T-cell (primary cell): ENCODE measurements around the gene MZT2B. TPM values are rescaled to one million over a fixed set of nuclear protein-coding genes. Genes with fewer than 3 reads are reported as not detected.
"Not testable (repeated sequence)": the region's sequence is repeated elsewhere in the genome, so short reads cannot be mapped to it uniquely, and the experiment has no call there.

Experiments
- ATAC-seq, 4 experiments: fragments of 200-7000 bp in 3 of 4; fragments of 150-1000 bp in 1 of 4; cut with Tn5 transposase; replicated peaks in 1 of 4; 1 replicate in 3 of 4; 2 replicates in 1 of 4; pipeline ENCODE4 v1.10.0; 2021; ENCODE audit warnings: moderate library complexity in 3 of 4, mild to moderate bottlenecking in 2 of 4, moderate number of reproducible peaks in 1 of 4
- CTCF ChIA-PET, 2 donors: fragments of 300-600 bp; sonication (Branson Sonifier 250); formaldehyde crosslinking; loops; one replicate each; lab custom pipeline; 2022; ENCODE audit warnings: antibody characterized with exemption in 2 of 2; lab: Charles Lee
- POLR2A ChIA-PET, 2 donors: fragments of 300-600 bp; sonication (Branson Sonifier 250); formaldehyde crosslinking; loops; one replicate each; lab custom pipeline; 2022; ENCODE audit warnings: antibody characterized with exemption in 2 of 2; lab: Charles Lee
- DNase-seq, 35 experiments: peaks; one replicate each; pipeline versions ENCODE4 v3.0.0 to v3.0.0-alpha.2; 2013 to 2023
- H3K27ac ChIP-seq: one replicate; pipeline ENCODE4 v1.5.1; 2013; ENCODE audit warnings: low read length
- H3K27me3 ChIP-seq, 2 experiments: replicated peaks in 1 of 2; 1 replicate in 1 of 2; 2 replicates in 1 of 2; pipeline versions ENCODE4 v1.6.1 to v1.7.0; 2013; ENCODE audit warnings: low read length in 1 of 2, mixed read lengths in 1 of 2; ENCODE audit not compliant: control insufficient read depth in 2 of 2, insufficient read depth in 2 of 2; ENCODE audit errors: extremely low read depth in 1 of 2
- H3K36me3 ChIP-seq, 2 donors: 1 replicate in 1 of 2; 2 replicates in 1 of 2; pipeline versions ENCODE4 v1.6.1 to v1.7.0; 2013; ENCODE audit warnings: low read length in 1 of 2; ENCODE audit not compliant: control insufficient read depth in 2 of 2, insufficient read depth in 1 of 2; ENCODE audit errors: extremely low read depth in 1 of 2
- H3K4me1 ChIP-seq, 2 experiments: 1 replicate in 1 of 2; 2 replicates in 1 of 2; pipeline versions ENCODE4 v1.6.1 to v1.7.0; 2013; ENCODE audit warnings: low read length in 2 of 2, mixed read lengths in 1 of 2; ENCODE audit not compliant: insufficient read depth in 2 of 2, control insufficient read depth in 1 of 2; ENCODE audit errors: extremely low read depth in 1 of 2
- H3K4me3 ChIP-seq, 2 donors: 1 replicate in 1 of 2; 2 replicates in 1 of 2; pipeline versions ENCODE4 v1.5.1 to v1.7.0; 2013; ENCODE audit warnings: mild to moderate bottlenecking in 2 of 2, low read length in 1 of 2, moderate library complexity in 1 of 2; ENCODE audit not compliant: control insufficient read depth in 1 of 2; ENCODE audit errors: extremely low read depth in 1 of 2
- H3K9me3 ChIP-seq: 2 replicates; pipeline ENCODE4 v1.7.0; 2013
- H3K27ac Mint-ChIP-seq, 2 donors: one replicate each; pipeline ENCODE4 v1.8.0; 2020 to 2021; ENCODE audit warnings: mild to moderate bottlenecking in 2 of 2, mixed read lengths in 2 of 2
- H3K27me3 Mint-ChIP-seq, 2 donors: one replicate each; pipeline ENCODE4 v1.8.0; 2021 to 2022; ENCODE audit warnings: mixed read lengths in 2 of 2
- H3K36me3 Mint-ChIP-seq: one replicate; pipeline ENCODE4 v1.8.0; 2021; ENCODE audit warnings: mixed read lengths
- H3K4me1 Mint-ChIP-seq, 3 donors: one replicate each; pipeline ENCODE4 v1.8.0; 2020 to 2022; ENCODE audit warnings: mixed read lengths in 3 of 3, mild to moderate bottlenecking in 1 of 3
- H3K4me3 Mint-ChIP-seq, 3 donors: one replicate each; pipeline ENCODE4 v1.8.0; 2020 to 2022; ENCODE audit warnings: mild to moderate bottlenecking in 3 of 3, mixed read lengths in 3 of 3, moderate library complexity in 3 of 3
- H3K9me3 Mint-ChIP-seq, 3 donors: one replicate each; pipeline ENCODE4 v1.8.0; 2020 to 2022; ENCODE audit warnings: mixed read lengths in 3 of 3
- WGBS: methylation state at CpG from one replicate; pipeline ENCODE4 v1.1.5; 2013; ENCODE audit warnings: missing lambda C conversion rate; ENCODE audit not compliant: insufficient coverage; 5-methylcytosine and 5-hydroxymethylcytosine counted together
- total RNA-seq, 35 experiments: library from RNA in 6 of 35; stranded (reverse) in 6 of 35; fragments of 120-200 nt in 1 of 35; gene quantifications; one replicate each; pipeline versions ENCODE4 v1.2.1 to v1.2.4 and lab custom pipeline; 2013 to 2026

MZT2B gene
- total RNA-seq, 5 donors from 2014 or later (not counting 1 experiment from before 2014, with no cell fraction given) = 195 to 294 (median 281) TPM

- DNase-seq, H3K9me3 ChIP-seq, ATAC-seq, H3K4me1 Mint-ChIP-seq, H3K9me3 Mint-ChIP-seq, H3K4me3 ChIP-seq, H3K27ac ChIP-seq, H3K36me3 Mint-ChIP-seq, H3K27me3 ChIP-seq, H3K27ac Mint-ChIP-seq, H3K4me1 ChIP-seq, H3K4me3 Mint-ChIP-seq, CTCF ChIA-PET, H3K36me3 ChIP-seq: not testable (repeated sequence)
- peaks cover 4 to 12% of the 10 kb centered on the region in 2 donors for H3K27me3 Mint-ChIP-seq
- POLR2A ChIA-PET = interaction anchor here in 1 of 2 donors (0.6 kb wide), 1 partner anchor 31 kb away, joined by 3 read pairs; no protein-coding TSS in a partner anchor
- 91% methylated on average over 60 of the region's 69 CpGs for WGBS
Observed at GRCh38 chr2:130228467-130229160, 46.6 kb downstream of the MZT2B start.

- H3K27ac Mint-ChIP-seq, H3K4me1 ChIP-seq, H3K9me3 ChIP-seq, H3K27ac ChIP-seq, H3K36me3 ChIP-seq, H3K4me3 ChIP-seq, H3K27me3 ChIP-seq, H3K36me3 Mint-ChIP-seq, H3K4me1 Mint-ChIP-seq, H3K9me3 Mint-ChIP-seq, CTCF ChIA-PET: not testable (repeated sequence)
- ATAC-seq (peak in 2 of 4 experiments; percentile 45 to 70), DNase-seq (peak in 22 of 35 experiments; percentile 4 to 60 (median 22))
- 64% methylated on average over 29 of the region's 48 CpGs for WGBS
- peaks cover 5 to 11% of the 10 kb centered on the region in 2 donors for H3K27me3 Mint-ChIP-seq
- POLR2A ChIA-PET = interaction anchor here in 1 of 2 donors (0.6 kb wide), 1 partner anchor 32 kb away, joined by 3 read pairs; no protein-coding TSS in a partner anchor
- H3K4me3 Mint-ChIP-seq = peak overlapping the region in 1 of 3 donors; percentile 39
Observed at GRCh38 chr2:130229161-130229510, 47.1 kb downstream of the MZT2B start.

- H3K9me3 Mint-ChIP-seq, H3K27me3 ChIP-seq, H3K27ac Mint-ChIP-seq, ATAC-seq, DNase-seq, H3K4me1 ChIP-seq, H3K36me3 ChIP-seq, H3K9me3 ChIP-seq, POLR2A ChIA-PET, CTCF ChIA-PET, H3K36me3 Mint-ChIP-seq, H3K4me1 Mint-ChIP-seq, H3K4me3 Mint-ChIP-seq, H3K27ac ChIP-seq, H3K4me3 ChIP-seq: not testable (repeated sequence)
- peaks cover 7 to 11% of the 10 kb centered on the region in 2 donors for H3K27me3 Mint-ChIP-seq
- 83% methylated on average over 10 of the region's 18 CpGs for WGBS
Observed at GRCh38 chr2:130230376-130230775, 48.3 kb downstream of the MZT2B start.

- CTCF ChIA-PET, H3K36me3 Mint-ChIP-seq, H3K27ac Mint-ChIP-seq, H3K27ac ChIP-seq, ATAC-seq, H3K4me3 Mint-ChIP-seq, H3K4me3 ChIP-seq, H3K9me3 Mint-ChIP-seq, H3K36me3 ChIP-seq, H3K4me1 ChIP-seq, H3K9me3 ChIP-seq, DNase-seq, H3K27me3 ChIP-seq, H3K4me1 Mint-ChIP-seq, POLR2A ChIA-PET: not testable (repeated sequence)
- 95% methylated on average over 9 of the region's 15 CpGs for WGBS
- peaks cover 7 to 11% of the 10 kb centered on the region in 2 donors for H3K27me3 Mint-ChIP-seq
Observed at GRCh38 chr2:130230907-130231306, 48.8 kb downstream of the MZT2B start.

- Mint-ChIP-seq H3K27me3 (peaks cover 8 to 13% of the 10 kb centered on the region in 2 donors), H3K27ac (no peak overlapping the region), H3K4me3 (no peak overlapping the region), H3K36me3 (no peaks in the 10 kb centered on the region), H3K4me1 (no peaks in the 10 kb centered on the region), H3K9me3 (no peaks in the 10 kb centered on the region)
- Histone ChIP-seq H3K4me1 (peaks cover 0 to 7% of the 10 kb centered on the region in 2 experiments), H3K27ac (no peak overlapping the region), H3K4me3 (no peak overlapping the region), H3K9me3 (no peaks in the 10 kb centered on the region), H3K27me3 (peaks cover 0 to 6% of the 10 kb centered on the region in 2 experiments), H3K36me3 (no peaks in the 10 kb centered on the region)
- 81% methylated on average over 8 of the region's 12 CpGs for WGBS
- ATAC-seq = no peak
- no peak for DNase-seq
- ChIA-PET CTCF (no interaction called here), POLR2A (no interaction called here)
Observed at GRCh38 chr2:130231656-130232055, 49.6 kb downstream of the MZT2B start.

GRCh38 chr2:130233066-130233465 lies 51.0 kb downstream of the MZT2B start:
- H3K4me1 ChIP-seq, POLR2A ChIA-PET, H3K4me3 ChIP-seq, ATAC-seq, CTCF ChIA-PET, H3K4me3 Mint-ChIP-seq, H3K9me3 Mint-ChIP-seq, H3K36me3 Mint-ChIP-seq, H3K9me3 ChIP-seq, H3K27ac ChIP-seq, H3K36me3 ChIP-seq, DNase-seq, H3K4me1 Mint-ChIP-seq, H3K27ac Mint-ChIP-seq, H3K27me3 ChIP-seq: not testable (repeated sequence)
- peaks cover 10 to 16% of the 10 kb centered on the region in 2 donors for H3K27me3 Mint-ChIP-seq
- 86% methylated on average over 1 of the region's 2 CpGs for WGBS
